WI38 (cell line): ENCODE results near the gene SFXN5.

Experiments used
- H3K4me3 ChIP-seq: 2 replicates; pipeline ENCODE4 v1.5.1; 2011; ENCODE audit warnings: low read depth, mild to moderate bottlenecking, control low read depth, low read length
- CTCF ChIP-seq: IDR thresholded peaks from 2 replicates; pipeline ENCODE4 v1.5.1; 2012; ENCODE audit warnings: low read depth, mild to moderate bottlenecking, control low read depth, low read length

Gene SFXN5

GRCh38 chr2:72963423-72964145 lies 107.9 kb downstream of the SFXN5 start:
- H3K4me3 ChIP-seq: no peak overlapping the region
- TF ChIP-seq CTCF: no peak

DNA sequence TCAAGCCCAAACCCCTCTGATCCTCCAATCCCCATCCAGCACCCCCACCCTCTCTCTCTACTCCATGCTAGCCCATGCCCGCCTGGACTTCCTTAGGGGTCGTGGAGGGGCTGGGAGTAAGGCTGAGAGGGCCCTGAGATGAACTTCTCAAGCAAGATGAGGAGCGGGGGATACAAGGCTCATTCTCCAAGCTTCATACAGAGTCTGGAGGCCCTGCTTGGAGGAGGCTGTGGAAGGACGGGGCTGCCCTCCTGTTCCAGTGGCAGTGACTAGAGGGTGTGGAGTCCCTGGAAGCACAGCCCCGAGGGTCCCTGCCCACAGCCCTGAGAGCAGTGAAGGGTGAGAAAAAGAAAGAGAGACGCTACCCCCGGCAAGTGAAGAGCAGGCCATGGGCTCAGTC lies 108.6 kb downstream of the SFXN5 start:
- no peak overlapping the region for H3K4me3 ChIP-seq
- no peak for TF ChIP-seq CTCF

DNA sequence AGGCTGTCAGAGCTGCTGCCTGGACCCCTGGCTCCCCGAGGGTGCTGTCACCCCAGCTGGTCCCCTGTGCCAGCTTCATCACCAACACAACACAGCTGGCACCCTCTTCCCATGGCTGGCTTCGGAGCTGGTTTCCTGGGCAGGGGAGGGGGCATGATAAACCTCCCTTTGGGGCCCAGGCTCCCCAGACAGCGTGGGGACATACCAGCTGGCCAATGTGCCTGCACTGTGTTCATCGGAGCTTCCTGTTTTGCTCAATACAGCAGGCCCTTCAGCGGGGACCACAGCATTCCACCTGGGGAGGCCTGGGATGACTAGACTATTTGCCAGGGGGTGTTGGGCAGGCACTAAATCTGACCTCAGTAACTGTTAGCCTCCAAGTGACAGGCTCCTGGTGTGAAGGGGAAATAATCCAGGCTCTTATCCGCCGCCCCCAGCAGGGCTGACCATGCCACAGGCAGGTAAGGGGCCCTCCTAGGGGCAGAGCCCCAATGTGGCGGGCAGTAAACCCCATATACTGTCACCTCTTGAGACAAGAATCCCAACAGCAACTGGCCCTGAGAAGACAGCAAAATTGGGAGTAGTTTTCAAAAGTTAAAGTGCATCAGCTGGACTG lies 109.6 kb downstream of the SFXN5 start:
- no peak for TF ChIP-seq CTCF

GRCh38 chr2:72961036-72961720 lies 110.3 kb downstream of the SFXN5 start:
- no peak overlapping the region for H3K4me3 ChIP-seq
- TF ChIP-seq CTCF: no peak

More for the DNA sequence above, 109.6 kb downstream of the SFXN5 start:
- H3K4me3 ChIP-seq: no peak overlapping the region

DNA sequence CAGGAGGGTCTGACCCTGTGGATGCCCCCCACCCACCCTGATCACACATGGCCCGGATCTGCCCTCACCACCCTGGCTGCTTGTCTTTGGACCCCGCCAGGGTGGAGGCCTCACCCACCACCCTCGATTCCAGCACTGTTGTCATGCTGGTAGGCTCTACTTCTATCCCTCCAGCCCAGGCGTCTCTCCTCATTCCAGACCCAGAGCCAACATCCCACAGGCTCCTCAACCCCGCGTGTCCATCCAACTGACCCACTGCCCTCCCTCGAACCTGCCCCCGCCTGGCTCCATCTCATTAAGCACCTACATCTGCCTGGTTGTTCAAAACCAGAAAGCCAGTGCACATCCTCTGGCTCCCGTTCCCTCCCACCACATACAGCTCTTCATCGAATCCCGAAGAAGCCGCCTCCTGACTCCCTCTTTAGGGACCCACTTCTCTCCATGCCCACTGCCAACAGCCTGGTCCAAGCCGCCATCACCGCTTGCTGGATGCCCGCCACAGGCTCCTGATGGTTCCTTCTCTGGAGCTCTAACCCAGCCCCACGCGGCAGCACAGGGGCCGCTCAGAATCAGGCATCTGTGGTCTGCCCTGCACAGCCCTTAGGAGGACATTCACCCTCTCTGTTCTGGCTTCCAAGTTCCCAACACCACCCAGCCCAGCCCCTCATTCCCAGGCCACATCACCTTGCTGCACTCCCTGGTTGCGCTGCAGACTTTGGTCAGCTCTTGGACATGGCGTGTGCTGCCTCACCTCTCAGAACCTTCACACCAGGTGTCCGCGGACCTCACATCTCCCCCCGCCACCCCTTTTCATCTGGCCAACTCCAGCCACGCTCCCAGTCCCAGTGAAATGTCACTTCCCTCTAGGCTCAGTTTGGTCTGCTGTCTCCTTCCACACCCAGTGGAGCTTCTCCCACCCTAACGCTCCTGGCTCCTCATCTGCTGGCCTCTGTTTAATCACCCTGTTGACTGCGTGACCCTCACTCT lies 111.2 kb downstream of the SFXN5 start:
- no peak overlapping the region for H3K4me3 ChIP-seq
- TF ChIP-seq CTCF: no peak

GRCh38 chr2:72959554-72959953 lies 112.0 kb downstream of the SFXN5 start:
- TF ChIP-seq CTCF: no peak
- no peak overlapping the region for H3K4me3 ChIP-seq
